Measurements from ENCODE around the gene REV1.
"Not testable (repeated sequence)": the region's sequence is repeated elsewhere in the genome, so short reads cannot be mapped to it uniquely, and the experiment has no call there.

REV1 gene

GRCh38 chr2:99489761-99490622 is at the start of gene REV1:
Gene REV1 (minus strand): TSS chr2:99490017. CDS start chr2:99464975, 25,042 bp downstream.
- DNase-seq: peak; percentile 91 to 92

GRCh38 chr2:99537910-99538485 is 48.2 kb upstream of the REV1 start:
- DNase-seq: no peak

- no peak for DNase-seq
These were observed 34.2 kb upstream of the REV1 start for GRCh38 chr2:99524056-99524455.

- no peak for DNase-seq
These were observed 32.3 kb upstream of the REV1 start for GRCh38 chr2:99522157-99522556.

GRCh38 chr2:99520813-99521212 is 31.0 kb upstream of the REV1 start:
- no peak for DNase-seq

GRCh38 chr2:99520195-99520594 is 30.4 kb upstream of the REV1 start:
- DNase-seq: no peak

- no peak for DNase-seq
These were observed 24.5 kb upstream of the REV1 start for GRCh38 chr2:99514357-99514756.

GRCh38 chr2:99512181-99512591 is 22.4 kb upstream of the REV1 start:
- no peak for DNase-seq

- DNase-seq: no peak
These were observed 19.6 kb upstream of the REV1 start for GRCh38 chr2:99509387-99509786.

- no peak for DNase-seq
These were observed 18.4 kb upstream of the REV1 start for GRCh38 chr2:99507937-99508818.

GRCh38 chr2:99504844-99505584 is 15.2 kb upstream of the REV1 start:
- DNase-seq: no peak

GRCh38 chr2:99503662-99504416 is 14.0 kb upstream of the REV1 start:
- DNase-seq: not testable (repeated sequence)

GRCh38 chr2:99496021-99496420 is 6.2 kb upstream of the REV1 start:
- no peak for DNase-seq

GRCh38 chr2:99495115-99495860 is 5.5 kb upstream of the REV1 start:
- DNase-seq: no peak

- DNase-seq: no peak
These were observed 2.9 kb upstream of the REV1 start for GRCh38 chr2:99492721-99493120.

GRCh38 chr2:99490623-99491461 is 1.0 kb upstream of the REV1 start:
- DNase-seq: no peak

- DNase-seq: peak; percentile 21 to 25
These were observed 605 bp downstream of the REV1 start for GRCh38 chr2:99489063-99489760.

GRCh38 chr2:99488539-99489062 is 1.2 kb downstream of the REV1 start:
- DNase-seq: no peak

GRCh38 chr2:99487906-99488305 is 1.9 kb downstream of the REV1 start:
- no peak for DNase-seq

Data from stimulated activated CD4-positive, alpha-beta T cell treated with anti-CD3 and anti-CD28 coated beads, Interleukin-4, amount 100 ng/mL, for 4 hours (primary cell).